GM12891 (cell line): ENCODE results near the gene CRYBA1.

Experiments used
- DNase-seq: peaks from one replicate; pipeline ENCODE4 v3.0.0; 2011; ENCODE audit warnings: low spot score; ENCODE audit not compliant: insufficient read length
- FAIRE-seq: peaks from 2 replicates; lab custom pipeline; 2011; peaks lifted over from hg19 to GRCh38; lab: Jason Lieb, UNC
- PAX5 ChIP-seq: IDR thresholded peaks from 2 replicates; pipeline ENCODE4 v1.6.1; 2011; ENCODE audit warnings: low read length, moderate library complexity, mild to moderate bottlenecking; ENCODE audit not compliant: insufficient read depth, severe bottlenecking
- POLR2A ChIP-seq: IDR thresholded peaks from 2 replicates; pipeline ENCODE4 v1.6.1; 2011; ENCODE audit warnings: low read depth, low read length, control low read depth
- POLR2AphosphoS5 ChIP-seq: IDR thresholded peaks from 2 replicates; pipeline ENCODE4 v1.6.1; 2011; ENCODE audit warnings: low read depth, low read length, control low read depth
- POU2F2 ChIP-seq: IDR thresholded peaks from 2 replicates; pipeline ENCODE4 v1.6.1; 2011; ENCODE audit warnings: low read depth, mild to moderate bottlenecking, control low read depth, low read length, moderate library complexity
- SPI1 ChIP-seq: IDR thresholded peaks from 2 replicates; pipeline ENCODE4 v1.6.1; 2011; ENCODE audit warnings: low read depth, low read length, control low read depth
- TAF1 ChIP-seq: IDR thresholded peaks from 2 replicates; pipeline ENCODE4 v1.6.1; 2011; ENCODE audit warnings: low read depth, low read length, control low read depth

Gene CRYBA1

DNA sequence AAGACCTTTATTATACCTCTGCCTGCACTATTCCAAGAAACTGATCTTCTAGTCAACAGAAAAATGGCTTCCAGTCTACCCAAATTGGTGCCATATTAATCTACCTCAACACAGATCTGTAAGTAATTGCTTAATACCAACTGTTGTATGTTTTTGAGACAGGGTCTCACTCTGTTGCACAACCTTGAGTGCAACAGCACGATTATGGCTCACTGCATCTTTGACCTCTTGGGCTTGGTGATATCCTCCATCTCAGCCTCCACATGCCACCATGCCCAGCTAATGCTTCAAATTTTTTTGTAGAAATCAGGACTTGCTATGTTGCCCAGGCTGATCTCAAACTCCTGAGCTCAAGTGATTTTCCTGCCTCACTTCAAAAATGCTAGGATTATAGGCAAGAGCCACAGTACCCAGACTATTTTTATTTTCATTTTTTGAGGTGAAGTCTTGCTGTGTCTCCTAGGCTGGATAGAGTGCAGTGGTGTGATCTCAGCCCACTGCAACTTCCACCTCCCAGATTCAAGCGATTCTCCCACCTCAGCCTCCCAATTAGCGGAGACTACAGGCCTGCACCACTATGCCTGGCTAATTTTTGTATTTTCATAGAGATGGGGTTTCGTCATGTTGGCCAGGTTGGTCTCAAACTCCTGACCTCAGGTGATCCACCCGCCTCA is 32.9 kb downstream of the CRYBA1 start:
- no peak for TF ChIP-seq SPI1
- 0 out of 2 replicates have a peak, but pooled peaks have one; percentile 40 for TF ChIP-seq POLR2A
- FAIRE-seq: peak; percentile 63
- no peak for DNase-seq

DNA sequence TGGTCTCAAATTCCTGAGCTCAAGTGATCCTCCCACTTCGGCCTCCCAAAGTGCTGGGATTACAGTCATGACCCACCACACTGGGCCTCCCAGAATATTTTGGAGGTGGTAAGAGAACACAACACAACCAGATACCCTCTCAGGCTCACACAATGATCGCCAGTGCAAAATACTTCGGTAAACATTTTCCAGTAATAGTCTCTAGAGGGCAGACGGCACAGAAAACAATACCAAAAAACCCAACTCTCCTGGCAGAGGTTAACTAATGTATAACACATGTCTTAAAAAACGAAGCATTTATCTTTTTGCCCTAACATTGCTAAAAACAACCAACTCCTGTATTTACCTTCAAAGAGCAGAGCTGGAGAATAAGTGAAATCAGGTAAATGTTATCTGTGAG is 36.8 kb downstream of the CRYBA1 start:
- TF ChIP-seq SPI1 (no peak), POU2F2 (no peak), PAX5 (no peak), TAF1 (no peak), POLR2AphosphoS5 (no peak), POLR2A (no peak)
- FAIRE-seq: no peak
- no peak for DNase-seq

DNA sequence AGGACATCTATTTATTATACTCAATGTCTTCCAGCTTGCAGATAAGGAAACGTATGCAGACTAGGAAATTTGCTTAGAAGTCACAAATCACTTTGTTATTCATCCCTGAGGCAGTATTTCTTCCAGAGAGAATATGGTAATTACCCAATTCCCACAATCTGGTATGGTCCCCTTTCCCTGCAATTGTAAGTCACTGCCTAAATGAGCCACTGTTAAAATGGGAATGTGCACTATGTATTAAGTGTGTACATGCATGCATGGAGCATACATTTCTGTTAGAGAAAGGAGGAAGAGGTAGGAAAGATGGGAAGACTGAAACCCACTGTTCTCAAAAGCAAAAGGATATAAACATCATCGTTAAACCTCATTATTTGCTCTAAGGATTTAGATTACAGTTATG is 37.3 kb downstream of the CRYBA1 start:
- no peak for FAIRE-seq

DNA sequence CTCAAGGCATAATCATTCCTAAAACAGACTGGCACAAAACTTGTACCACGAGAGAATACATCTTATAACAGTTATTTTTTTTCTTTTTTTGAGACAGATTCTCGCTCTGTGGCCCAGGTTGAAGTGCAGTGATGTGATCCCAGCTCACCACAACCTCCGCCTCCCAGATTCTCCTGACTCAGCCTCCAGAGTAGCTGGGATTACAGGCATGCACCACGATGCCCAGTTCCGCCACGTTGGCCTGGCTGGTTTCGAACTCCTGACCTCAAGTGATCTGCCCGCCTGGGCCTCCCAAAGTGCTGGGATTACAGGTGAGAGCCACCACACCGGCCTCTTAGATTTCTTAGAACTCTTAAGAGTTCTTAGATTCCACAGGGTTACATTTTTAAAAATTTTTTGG is 43.2 kb downstream of the CRYBA1 start:
- DNase-seq: no peak
- no peak for FAIRE-seq
- no peak for TF ChIP-seq POLR2A
- no peak for TF ChIP-seq POLR2AphosphoS5
- TF ChIP-seq PAX5: no peak
- no peak for TF ChIP-seq SPI1
- TF ChIP-seq POU2F2: no peak
- no peak for TF ChIP-seq TAF1

More for the DNA sequence above, 37.3 kb downstream of the CRYBA1 start:
- no peak for DNase-seq
- TF ChIP-seq PAX5: no peak
- no peak for TF ChIP-seq SPI1
- no peak for TF ChIP-seq POLR2AphosphoS5
- no peak for TF ChIP-seq POU2F2
- no peak for TF ChIP-seq TAF1
- TF ChIP-seq POLR2A: no peak

GRCh38 chr17:29291163-29291752 is 44.6 kb downstream of the CRYBA1 start:
- TF ChIP-seq POLR2A (no peak), POLR2AphosphoS5 (no peak), PAX5 (no peak), SPI1 (no peak), TAF1 (no peak), POU2F2 (no peak)
- FAIRE-seq: no peak
- peak; percentile 24 for DNase-seq

- TF ChIP-seq TAF1 (no peak), POLR2AphosphoS5 (peak; percentile 15; the same call in 1 of the 2 replicates), POU2F2 (no peak)
- no peak for FAIRE-seq
- peak; percentile 22 for DNase-seq
Measured at GRCh38 chr17:29292071-29292991, 45.7 kb downstream of the CRYBA1 start.

- DNase-seq (peak; percentile 47), FAIRE-seq (peak; percentile 51)
- TF ChIP-seq TAF1 (peak; percentile 36; the same call in 1 of the 2 replicates), POLR2A (no peak)
Measured at GRCh38 chr17:29292992-29293889, 46.6 kb downstream of the CRYBA1 start.

GRCh38 chr17:29293890-29294579 is 47.4 kb downstream of the CRYBA1 start, which contains the start of gene NUFIP2:
NUFIP2 (minus strand) TSS chr17:29294148; CDS start chr17:29294059, 89 bp downstream.
- FAIRE-seq (peak; percentile 98), DNase-seq (peak; percentile 85)
- TF ChIP-seq PAX5 (no peak), SPI1 (no peak), TAF1 (peak; percentile 98), POU2F2 (peak; percentile 65), POLR2AphosphoS5 (peak; percentile 98), POLR2A (peak; percentile 97)

- TF ChIP-seq PAX5: no peak
- DNase-seq (no peak), FAIRE-seq (no peak)
Measured at GRCh38 chr17:29294580-29294900, 47.9 kb downstream of the CRYBA1 start.
